Bronchus fibroblast of lung (primary cell): ENCODE data around the gene MPHOSPH8. TPM values are rescaled to one million over a fixed set of nuclear protein-coding genes. Genes with fewer than 3 reads are reported as not detected.

Experiments used
- total RNA-seq: library from RNA; depleted of rRNA; stranded (reverse); fragments of >200 nt; gene quantifications from 2 replicates; pipeline ENCODE4 v1.2.3, GENCODE V29; 2015

The MPHOSPH8 gene
- 7.3 and 9.1 TPM in 2 replicates for total RNA-seq

GRCh38 chr13:19633479-19634255 is at the start of gene MPHOSPH8:
Gene MPHOSPH8 (plus strand): TSS chr13:19633659. CDS start chr13:19633749, 90 bp downstream.

Other genes starting within 250 kb of the MPHOSPH8 start
- not detected in 2 replicates for gene TPTE2, start 72.1 kb upstream of the MPHOSPH8 start, total RNA-seq
- gene PSPC1, start 149.3 kb downstream of the MPHOSPH8 start, total RNA-seq = 29.1 and 36.8 TPM in 2 replicates
- gene ZMYM5, start 230.0 kb downstream of the MPHOSPH8 start, total RNA-seq = 4.6 and 5.0 TPM in 2 replicates